K562 (cell line): ENCODE results near the gene WDR27. TPM values are rescaled to one million over a fixed set of nuclear protein-coding genes. Genes with fewer than 3 reads are reported as not detected.

Experiments
- CBX1 ChIP-seq: sonication (generic); IDR thresholded peaks from 2 replicates; pipeline ENCODE4 v1.6.1; 2016; ENCODE audit warnings: antibody characterized with exemption, low read depth, mild to moderate bottlenecking
- CHD2 ChIP-seq: IDR thresholded peaks from 2 replicates; pipeline ENCODE4 v1.6.1; 2011; ENCODE audit warnings: low read depth, low read length
- HNRNPL ChIP-seq: fragments of 200-400 bp; formaldehyde crosslinking; IDR thresholded peaks from 2 replicates; pipeline ENCODE4 v1.6.1; 2017; ENCODE audit warnings: low read depth, mild to moderate bottlenecking, low read length
- JUND ChIP-seq, 2 experiments: IDR thresholded peaks; 2 replicates in 1 of 2; 3 replicates in 1 of 2; pipeline ENCODE4 v1.6.1; 2011; ENCODE audit warnings: borderline replicate concordance in 2 of 2, low read depth in 2 of 2, low read length in 2 of 2, improper control_type of control experiment in 1 of 2, missing biosample characterization in 1 of 2, missing genetic modification characterization in 1 of 2, missing genetic modification reagents in 1 of 2
- KDM2B ChIP-seq: fragments of 250-450 bp; sonication (Bioruptor Pico); IDR thresholded peaks from 2 replicates; pipeline ENCODE4 v1.8.0; 2021; ENCODE audit warnings: mild to moderate bottlenecking, moderate library complexity
- KDM5B ChIP-seq: fragments of 200-600 bp; sonication (generic); IDR thresholded peaks from 2 replicates; pipeline ENCODE4 v1.6.1; 2012; ENCODE audit warnings: low read depth, mild to moderate bottlenecking, moderate library complexity, low read length, control low read depth, inconsistent platforms; ENCODE audit not compliant: insufficient replicate concordance
- NCOA4 ChIP-seq: fragments of 450-650 bp; IDR thresholded peaks from 2 replicates; pipeline ENCODE4 v1.6.1; 2018; ENCODE audit warnings: mild to moderate bottlenecking; ENCODE audit not compliant: partially characterized antibody
- POLR2G ChIP-seq: fragments of 200-400 bp; formaldehyde crosslinking; IDR thresholded peaks from 2 replicates; pipeline ENCODE4 v1.6.1; 2017; ENCODE audit warnings: low read depth, mild to moderate bottlenecking, antibody characterized with exemption, low read length, moderate library complexity
- SIN3B ChIP-seq: fragments of 450-650 bp; IDR thresholded peaks from 2 replicates; pipeline ENCODE4 v1.6.1; 2017; ENCODE audit warnings: low read depth, mild to moderate bottlenecking, moderate library complexity
- SPI1 ChIP-seq: IDR thresholded peaks from 2 replicates; pipeline ENCODE4 v1.6.1; 2011; ENCODE audit warnings: low read depth, low read length, control low read depth, borderline replicate concordance
- TBL1XR1 ChIP-seq, 2 experiments: IDR thresholded peaks; 2 replicates each; pipeline ENCODE4 v1.6.1; 2012; ENCODE audit warnings: improper control_type of control experiment in 2 of 2, low read length in 2 of 2, mild to moderate bottlenecking in 1 of 2
- TRIM24 ChIP-seq, 2 experiments: fragments of 450-650 bp; IDR thresholded peaks; 2 replicates each; pipeline ENCODE4 v1.6.1; 2016
- polyA plus RNA-seq, 8 experiments: library from polyadenylated mRNA; depleted of rRNA in 4 of 8; stranded (reverse) in 5 of 8; unstranded in 3 of 8; fragments of >200 nt; fragmentation: Nextera tagmentation in 2 of 8; fragmentation: Illumina TruSeq in 1 of 8; extraction: Ambion mirVana in 2 of 8; extraction: Trizol in 1 of 8; gene quantifications; 2 replicates each; pipeline versions ENCODE4 v1.2.1 to v1.2.3, GENCODE V29; 2011 to 2014; ENCODE audit warnings: inconsistent platforms in 1 of 8, missing spikeins in 1 of 8
- total RNA-seq, 7 experiments: library from RNA; depleted of rRNA in 6 of 7; stranded (reverse); fragments of >200 nt in 6 of 7; fragmentation: Illumina TruSeq in 2 of 7; extraction: Trizol in 2 of 7; gene quantifications; 2 replicates each; pipeline versions ENCODE4 v1.2.1 to v1.2.3, GENCODE V29; 2011 to 2021; ENCODE audit warnings: low replicate concordance in 1 of 7
- TF ChIP-seq, protein P1 (sequence below): fragments of 200-800 bp; sonication (Bioruptor generic); IDR thresholded peaks from 2 replicates; pipeline ENCODE4 v1.6.1; 2016; ENCODE audit warnings: missing genetic modification characterization, missing compliant biosample characterization
- TF ChIP-seq, protein P2 (sequence below), 2 experiments: fragments of 450-650 bp in 1 of 2; sonication (generic) in 1 of 2; formaldehyde crosslinking in 1 of 2; IDR thresholded peaks in 1 of 2; conservative IDR thresholded peaks in 1 of 2; 2 replicates each; pipeline versions ENCODE4 v1.6.1 to v1.8.1; 2016 to 2023; ENCODE audit warnings: mild to moderate bottlenecking in 2 of 2, moderate library complexity in 2 of 2, inconsistent platforms in 1 of 2, missing genetic modification reagents in 1 of 2
- TF ChIP-seq, protein P3 (sequence below): IDR thresholded peaks from 3 replicates; pipeline ENCODE4 v1.6.1; 2011; ENCODE audit warnings: borderline replicate concordance, mild to moderate bottlenecking; ENCODE audit not compliant: insufficient read length, insufficient read depth

Gene WDR27
- total and polyA plus RNA-seq, 9 of the 15 experiments (the other 6 are each of a cell fraction or from before 2014, with no cell fraction given) = 4.3 to 77.2 (median 22.7) TPM

DNA sequence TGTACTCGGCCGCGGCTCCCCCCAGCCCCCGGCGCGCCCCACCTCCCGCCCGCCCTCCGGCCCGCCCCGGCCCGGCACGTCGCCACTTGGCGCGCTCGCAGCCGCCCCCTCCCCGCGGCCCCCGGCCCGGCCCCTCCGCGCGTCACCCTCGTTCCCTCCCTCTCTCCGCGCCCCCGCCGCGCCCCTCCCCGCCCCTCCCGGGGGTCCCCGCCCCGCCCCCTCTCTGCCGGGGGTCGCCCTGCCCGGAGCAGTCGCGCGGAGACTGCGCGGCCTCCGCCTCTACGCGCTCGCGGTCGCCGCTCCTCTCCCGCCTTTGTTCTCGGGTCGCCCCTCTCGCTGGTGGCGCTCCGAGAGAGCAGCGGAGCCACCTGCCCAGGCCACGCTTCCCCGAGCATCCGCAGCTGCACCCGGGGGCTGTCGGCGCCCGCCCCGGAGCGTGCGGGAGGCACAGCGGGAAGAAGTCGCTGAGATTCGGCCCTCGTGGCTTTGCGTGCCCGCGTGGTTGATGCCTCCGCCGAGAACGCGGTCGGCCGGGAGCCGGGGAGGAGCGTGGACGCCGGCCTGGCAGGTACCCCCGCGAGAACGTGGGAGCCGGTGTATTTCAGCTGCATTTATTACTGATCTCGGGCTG, 22.8 kb upstream of the WDR27 start, which contains the start of gene PHF10 (continued):
- TF ChIP-seq TRIM24 (IDR thresholded peaks at IDR 0.05) (no peak), POLR2G (peak; percentile 91), CHD2 (no peak; the same call in 1 of the 2 replicates), KDM2B (CRISPR knock-in tag) (peak; percentile 83; the same call in 1 of the 2 replicates), CBX1 (no peak; the same call in 1 of the 2 replicates), SIN3B (no peak), HNRNPL (peak; percentile 75), NCOA4 (no peak), KDM5B (peak; percentile 24), JUND (IDR thresholded peaks at IDR 0.05; ENCODE audit: borderline replicate concordance, low read depth, low read length) (no peak), JUND (tag; IDR thresholded peaks at IDR 0.05; ENCODE audit: borderline replicate concordance, low read depth, low read length) (no peak), TBL1XR1 (IDR thresholded peaks at IDR 0.05; ENCODE audit: low read length in 2 of 2) (0 out of 4 replicates have a peak, but pooled peaks of 1 of the 2 experiments have one; percentile 30), SPI1 (no peak)
- TF ChIP-seq, protein P1, sequence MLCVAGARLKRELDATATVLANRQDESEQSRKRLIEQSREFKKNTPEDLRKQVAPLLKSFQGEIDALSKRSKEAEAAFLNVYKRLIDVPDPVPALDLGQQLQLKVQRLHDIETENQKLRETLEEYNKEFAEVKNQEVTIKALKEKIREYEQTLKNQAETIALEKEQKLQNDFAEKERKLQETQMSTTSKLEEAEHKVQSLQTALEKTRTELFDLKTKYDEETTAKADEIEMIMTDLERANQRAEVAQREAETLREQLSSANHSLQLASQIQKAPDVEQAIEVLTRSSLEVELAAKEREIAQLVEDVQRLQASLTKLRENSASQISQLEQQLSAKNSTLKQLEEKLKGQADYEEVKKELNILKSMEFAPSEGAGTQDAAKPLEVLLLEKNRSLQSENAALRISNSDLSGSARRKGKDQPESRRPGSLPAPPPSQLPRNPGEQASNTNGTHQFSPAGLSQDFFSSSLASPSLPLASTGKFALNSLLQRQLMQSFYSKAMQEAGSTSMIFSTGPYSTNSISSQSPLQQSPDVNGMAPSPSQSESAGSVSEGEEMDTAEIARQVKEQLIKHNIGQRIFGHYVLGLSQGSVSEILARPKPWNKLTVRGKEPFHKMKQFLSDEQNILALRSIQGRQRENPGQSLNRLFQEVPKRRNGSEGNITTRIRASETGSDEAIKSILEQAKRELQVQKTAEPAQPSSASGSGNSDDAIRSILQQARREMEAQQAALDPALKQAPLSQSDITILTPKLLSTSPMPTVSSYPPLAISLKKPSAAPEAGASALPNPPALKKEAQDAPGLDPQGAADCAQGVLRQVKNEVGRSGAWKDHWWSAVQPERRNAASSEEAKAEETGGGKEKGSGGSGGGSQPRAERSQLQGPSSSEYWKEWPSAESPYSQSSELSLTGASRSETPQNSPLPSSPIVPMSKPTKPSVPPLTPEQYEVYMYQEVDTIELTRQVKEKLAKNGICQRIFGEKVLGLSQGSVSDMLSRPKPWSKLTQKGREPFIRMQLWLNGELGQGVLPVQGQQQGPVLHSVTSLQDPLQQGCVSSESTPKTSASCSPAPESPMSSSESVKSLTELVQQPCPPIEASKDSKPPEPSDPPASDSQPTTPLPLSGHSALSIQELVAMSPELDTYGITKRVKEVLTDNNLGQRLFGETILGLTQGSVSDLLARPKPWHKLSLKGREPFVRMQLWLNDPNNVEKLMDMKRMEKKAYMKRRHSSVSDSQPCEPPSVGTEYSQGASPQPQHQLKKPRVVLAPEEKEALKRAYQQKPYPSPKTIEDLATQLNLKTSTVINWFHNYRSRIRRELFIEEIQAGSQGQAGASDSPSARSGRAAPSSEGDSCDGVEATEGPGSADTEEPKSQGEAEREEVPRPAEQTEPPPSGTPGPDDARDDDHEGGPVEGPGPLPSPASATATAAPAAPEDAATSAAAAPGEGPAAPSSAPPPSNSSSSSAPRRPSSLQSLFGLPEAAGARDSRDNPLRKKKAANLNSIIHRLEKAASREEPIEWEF (CRISPR knock-in tag) = 0 out of 2 replicates have a peak, but pooled peaks have one; percentile 28
- TF ChIP-seq, protein P2, sequence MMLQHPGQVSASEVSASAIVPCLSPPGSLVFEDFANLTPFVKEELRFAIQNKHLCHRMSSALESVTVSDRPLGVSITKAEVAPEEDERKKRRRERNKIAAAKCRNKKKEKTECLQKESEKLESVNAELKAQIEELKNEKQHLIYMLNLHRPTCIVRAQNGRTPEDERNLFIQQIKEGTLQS (IDR thresholded peaks at IDR 0.05) = no peak
- TF ChIP-seq, protein P2 (CRISPR knock-in tag; conservative IDR thresholded peaks at IDR 0.05) = peak; percentile 57; the same call in 1 of the 2 replicates
- TF ChIP-seq, protein P3, sequence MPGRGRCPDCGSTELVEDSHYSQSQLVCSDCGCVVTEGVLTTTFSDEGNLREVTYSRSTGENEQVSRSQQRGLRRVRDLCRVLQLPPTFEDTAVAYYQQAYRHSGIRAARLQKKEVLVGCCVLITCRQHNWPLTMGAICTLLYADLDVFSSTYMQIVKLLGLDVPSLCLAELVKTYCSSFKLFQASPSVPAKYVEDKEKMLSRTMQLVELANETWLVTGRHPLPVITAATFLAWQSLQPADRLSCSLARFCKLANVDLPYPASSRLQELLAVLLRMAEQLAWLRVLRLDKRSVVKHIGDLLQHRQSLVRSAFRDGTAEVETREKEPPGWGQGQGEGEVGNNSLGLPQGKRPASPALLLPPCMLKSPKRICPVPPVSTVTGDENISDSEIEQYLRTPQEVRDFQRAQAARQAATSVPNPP = no peak
